GM21723 (cell line): ENCODE measurements around the gene SMIM29.
A peak's percentile ranks its signal among the peaks of the same experiment; 100 is the strongest.

Source experiments
- ATAC-seq: cut with Tn5 transposase; IDR thresholded peaks from one replicate; pipeline ENCODE4 v1.9.1; 2021; ENCODE audit warnings: mild to moderate bottlenecking, moderate library complexity; ENCODE audit not compliant: unreplicated experiment

The SMIM29 gene

DNA sequence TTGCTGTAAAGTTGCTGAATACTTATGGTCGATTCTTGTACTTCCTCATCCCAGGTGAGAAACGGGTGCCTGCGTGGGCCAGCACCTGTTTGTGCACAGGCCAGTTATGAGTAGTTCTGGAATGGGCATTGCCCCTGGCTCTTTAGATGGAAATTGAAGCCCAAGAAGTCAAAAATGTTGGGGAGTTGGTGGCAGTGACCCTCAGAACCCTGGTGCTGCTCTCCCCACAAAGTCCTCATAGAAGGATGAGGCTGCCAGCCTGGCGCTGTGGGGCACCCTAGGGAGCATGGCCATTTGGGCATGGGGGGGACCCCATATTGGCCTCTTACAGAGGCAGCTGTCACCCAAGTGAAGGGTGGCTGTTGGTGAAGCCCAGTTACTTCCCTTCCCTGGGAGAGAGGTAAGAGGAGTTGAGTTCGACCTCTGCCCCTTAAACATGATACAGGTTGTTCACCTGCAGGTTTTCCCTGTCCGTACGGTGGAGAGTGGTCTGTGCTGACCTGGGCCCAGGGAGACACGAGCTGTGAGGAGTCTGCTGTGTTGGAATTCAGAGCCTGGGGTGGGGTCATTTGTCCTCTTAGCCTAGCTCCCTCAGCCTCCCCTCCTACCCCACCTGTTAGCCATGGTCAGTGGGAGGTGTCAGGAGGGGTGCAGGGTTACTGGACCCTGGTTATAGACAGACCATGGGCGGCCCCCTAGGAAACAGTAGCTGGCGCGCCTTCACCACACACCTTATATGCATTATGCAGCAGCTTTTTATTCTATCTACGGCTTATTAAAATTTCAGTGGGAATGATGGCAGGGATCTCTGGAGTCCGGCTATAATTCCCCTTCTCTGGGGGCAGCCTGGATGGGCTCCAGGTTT is 7.2 kb downstream of the SMIM29 start:
- no peak for ATAC-seq

DNA sequence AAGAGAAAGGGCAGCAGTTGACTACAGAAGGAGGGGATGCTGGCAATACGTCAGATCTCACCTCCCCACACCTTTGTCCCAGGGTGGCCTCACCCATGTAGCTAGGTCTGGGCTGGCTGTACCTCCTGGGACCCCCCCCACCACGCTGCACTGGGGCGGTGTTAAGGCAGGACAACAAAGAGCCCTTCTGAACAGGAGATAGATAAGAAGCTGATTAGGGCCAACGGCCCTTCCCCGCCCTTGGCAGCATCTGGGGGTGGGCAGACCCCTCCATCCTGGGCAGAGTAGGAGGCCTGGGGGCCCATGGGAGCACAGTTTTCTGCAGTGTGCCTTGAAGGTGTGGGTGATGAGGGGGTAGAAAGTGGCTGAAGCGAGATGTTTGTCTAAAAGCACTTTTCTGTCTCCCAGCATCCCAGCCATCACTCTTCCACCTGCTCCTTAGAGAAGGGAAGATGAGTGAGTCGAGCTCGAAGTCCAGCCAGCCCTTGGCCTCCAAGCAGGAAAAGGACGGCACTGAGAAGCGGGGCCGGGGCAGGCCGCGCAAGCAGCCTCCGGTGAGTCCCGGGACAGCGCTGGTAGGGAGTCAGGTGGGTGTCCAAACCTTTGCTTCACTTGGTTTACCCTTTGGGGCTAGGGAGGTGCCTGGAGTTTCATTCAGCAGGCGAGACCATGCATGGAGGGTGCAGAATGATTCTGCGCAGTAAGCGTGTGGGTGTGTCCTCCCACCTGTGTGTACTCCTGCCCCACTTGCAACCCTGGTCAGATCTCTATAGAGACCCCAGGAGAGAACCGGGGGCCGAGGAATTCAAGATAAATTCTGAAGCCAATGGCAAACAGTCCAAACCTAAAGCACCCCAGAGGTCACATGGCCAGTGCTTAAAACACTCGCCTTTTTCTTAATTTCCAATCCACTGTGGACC is 8.2 kb downstream of the SMIM29 start:
- ATAC-seq, result no peak

DNA sequence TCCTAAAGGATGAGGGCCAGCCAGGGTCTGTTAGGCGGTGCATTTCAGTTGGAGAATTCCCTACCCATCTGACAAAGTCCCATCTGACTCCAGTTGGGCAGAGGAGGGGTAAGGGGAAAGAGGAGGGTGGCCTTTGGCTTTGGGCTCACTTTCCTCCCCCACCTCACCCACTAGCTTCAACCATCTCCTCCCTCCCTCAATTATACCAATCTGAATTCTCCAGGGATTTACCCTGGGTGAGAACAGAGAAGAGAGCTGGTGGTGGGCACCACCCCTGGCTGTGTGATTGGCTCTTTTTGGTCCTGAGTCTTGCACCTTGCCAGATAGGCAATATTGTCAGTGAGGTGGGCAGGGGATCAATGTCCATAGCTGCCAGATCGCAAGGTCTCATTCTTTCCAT is 8.9 kb downstream of the SMIM29 start:
- no peak for ATAC-seq

DNA sequence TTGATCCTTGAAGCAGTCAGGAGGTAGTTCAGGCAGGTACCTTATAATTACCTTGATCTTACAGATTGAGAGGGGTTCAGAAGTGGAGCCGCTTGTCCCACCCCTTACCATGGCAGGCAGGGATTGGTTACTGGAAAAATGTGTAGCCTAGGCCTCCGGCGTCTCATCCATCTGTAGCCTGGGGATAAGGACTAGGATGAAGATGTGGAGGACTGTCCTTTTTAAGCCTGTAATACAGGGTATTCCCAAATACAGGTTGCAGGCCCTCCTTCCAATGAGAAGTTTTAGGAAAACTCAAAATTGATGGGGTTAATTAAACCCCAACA is 9.3 kb downstream of the SMIM29 start:
- ATAC-seq, result no peak

DNA sequence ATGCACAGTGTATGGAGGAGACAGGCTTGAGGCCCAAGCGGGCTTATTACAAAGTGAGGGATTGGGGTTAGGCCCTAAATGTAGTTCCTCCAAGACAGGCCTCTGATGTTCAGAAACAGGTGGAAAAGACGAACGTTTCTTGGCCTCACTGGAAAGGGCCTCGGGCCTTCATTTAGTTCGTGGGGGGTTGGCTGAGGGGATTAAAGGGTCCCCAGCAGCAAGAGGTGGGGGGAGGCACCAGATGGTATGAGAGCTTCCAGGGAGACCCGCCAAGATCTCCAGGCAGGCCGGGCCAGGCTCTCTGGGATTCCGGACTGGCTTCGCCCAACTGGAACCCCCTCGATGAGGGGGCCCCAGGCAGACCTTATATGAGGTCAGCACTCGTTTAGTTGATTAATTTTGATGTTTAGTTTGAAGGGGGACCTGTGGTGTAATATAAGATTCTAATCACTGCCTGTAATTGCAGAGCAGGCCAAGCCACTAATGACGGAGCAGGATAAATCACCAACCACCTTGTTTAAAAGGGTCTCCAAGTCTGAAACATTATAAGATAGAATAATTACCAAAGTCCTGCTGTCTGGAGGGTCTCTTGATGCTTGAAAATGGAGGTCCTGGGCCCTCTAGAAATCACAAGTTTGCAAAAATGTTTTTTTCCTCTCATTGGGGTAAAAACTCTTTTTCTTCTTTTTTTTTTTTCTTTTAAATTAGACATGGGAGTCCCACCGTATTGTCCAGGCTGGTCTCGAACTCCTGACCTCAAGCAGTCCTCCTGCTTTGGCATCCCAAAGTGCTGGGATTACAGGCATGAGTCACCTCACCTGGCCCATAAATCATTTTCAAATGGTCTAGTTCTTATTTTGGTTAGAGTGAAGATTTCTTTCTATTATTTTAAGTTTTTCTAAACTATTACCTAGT is 10.0 kb downstream of the SMIM29 start:
- no peak for ATAC-seq

DNA sequence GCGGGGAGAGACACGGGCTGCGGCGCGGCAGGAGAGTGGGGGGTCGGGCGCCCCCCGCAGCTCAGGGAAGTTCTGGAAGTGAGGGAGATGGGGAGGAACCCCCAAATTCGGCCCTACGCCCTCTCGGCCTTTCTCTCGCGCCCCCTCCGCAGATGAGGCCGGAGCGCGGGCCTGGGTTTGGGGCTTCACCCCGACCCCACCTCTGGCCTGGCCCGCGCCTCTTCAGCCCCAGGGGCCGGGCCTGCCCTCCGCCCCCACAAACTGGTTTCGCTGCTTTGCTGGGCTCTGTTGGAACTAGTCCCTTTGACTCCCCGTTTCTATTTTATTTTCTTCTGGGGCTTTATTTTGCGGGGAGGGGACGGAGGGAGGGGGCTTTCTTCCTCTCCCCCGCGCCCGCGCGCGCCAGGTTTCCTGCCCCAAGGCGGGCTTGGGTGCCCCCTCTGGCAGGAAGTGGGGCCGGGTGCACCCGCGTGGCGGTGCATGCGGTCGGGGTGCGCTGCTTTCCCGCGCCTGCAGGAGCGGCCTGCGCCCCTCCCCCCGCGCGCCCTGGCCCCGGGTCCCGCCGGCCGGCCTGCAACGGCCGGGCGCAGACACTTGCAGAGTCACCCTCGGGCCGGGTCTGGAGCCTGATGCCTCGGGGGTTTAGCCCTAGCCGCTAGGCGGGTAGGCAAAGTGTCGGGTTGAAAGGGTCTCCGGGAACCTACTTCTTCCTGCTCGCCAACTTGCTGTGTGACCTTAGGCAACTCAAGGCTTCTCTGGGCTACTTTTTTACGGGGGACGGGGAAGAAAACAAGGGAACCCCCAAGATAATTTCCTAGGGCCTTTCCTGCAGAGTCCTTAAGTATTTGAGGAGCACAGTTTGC is 10.9 kb downstream of the SMIM29 start:
- no peak for ATAC-seq

DNA sequence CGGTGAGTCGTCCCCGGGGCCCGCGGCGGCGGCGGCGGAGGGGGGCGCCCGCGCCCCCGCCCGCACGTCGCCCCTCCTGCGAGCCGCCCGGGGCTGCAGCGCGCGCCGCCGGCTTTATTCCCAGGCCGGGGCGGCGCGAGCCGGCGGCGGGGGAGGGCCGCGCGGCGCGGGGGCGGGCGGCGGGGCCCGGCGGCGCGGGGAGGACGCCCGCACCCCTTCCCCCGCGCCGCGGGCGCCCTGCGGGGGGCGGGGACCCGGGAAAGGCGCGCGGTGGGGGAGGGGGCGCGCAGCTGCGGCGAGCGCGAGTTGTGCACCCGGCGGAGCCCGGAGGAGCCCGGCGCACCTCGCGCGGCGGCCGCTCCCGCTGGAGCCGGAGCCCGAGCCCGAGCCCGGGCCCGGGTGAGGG is 11.5 kb downstream of the SMIM29 start:
- no peak for ATAC-seq

DNA sequence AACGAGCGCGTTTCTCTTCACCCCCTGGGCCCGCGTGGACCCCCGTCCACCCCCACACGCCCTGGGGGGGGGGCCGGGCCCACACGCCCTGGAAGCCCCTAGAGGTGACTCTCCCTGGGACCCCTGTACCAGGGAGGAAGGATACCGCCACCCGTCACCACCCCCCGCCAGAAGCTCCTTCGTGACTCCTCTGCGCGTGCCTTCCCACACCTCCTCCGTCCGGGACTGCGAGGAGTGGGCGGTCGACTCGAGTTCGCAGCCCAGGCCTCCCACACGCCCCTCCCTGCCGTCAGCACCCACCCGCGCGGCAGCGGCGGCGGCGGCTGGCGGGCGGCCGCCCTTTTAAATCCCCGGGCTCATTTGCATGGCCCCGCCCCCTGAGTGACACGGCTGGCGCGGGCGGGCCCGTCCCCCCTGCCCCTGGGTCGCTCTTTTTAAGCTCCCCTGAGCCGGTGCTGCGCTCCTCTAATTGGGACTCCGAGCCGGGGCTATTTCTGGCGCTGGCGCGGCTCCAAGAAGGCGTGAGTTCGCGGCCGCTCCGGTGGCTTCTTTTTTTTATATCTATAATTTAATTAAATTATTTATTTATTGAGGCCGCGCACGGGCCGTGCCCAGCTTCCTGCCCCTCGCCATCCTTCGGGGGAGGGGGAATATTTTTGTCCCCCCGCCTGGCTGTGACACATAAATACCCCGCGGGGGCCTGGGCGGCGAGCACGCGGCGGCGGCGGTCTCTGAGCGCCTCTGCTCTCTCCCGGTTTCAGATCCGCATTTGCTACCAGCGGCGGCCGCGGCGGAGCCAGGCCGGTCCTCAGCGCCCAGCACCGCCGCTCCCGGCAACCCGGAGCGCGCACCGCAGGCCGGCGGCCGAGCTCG is 12.1 kb downstream of the SMIM29 start, which contains the start of gene HMGA1:
HMGA1 (plus strand) TSS at position 431 of the 873 bp plus-strand sequence. CDS start 3,908 bp downstream, outside the sequence.
- ATAC-seq, result peak; percentile 63

DNA sequence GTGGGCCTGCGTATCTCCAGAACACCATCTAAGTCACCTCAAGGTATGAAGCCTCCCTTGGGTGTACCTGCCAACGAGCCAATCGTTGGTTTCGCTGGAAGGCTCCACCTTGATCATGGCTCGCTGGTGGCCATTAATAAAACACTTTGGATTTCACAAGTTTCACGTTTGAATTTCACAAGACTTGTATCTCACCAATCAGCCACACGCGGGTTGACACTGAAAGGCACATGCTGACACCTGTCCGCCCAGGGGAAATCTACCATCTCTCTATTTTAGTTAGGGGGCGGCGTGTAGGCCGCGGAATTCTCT is 12.7 kb downstream of the SMIM29 start:
- peak; percentile 4 for ATAC-seq

DNA sequence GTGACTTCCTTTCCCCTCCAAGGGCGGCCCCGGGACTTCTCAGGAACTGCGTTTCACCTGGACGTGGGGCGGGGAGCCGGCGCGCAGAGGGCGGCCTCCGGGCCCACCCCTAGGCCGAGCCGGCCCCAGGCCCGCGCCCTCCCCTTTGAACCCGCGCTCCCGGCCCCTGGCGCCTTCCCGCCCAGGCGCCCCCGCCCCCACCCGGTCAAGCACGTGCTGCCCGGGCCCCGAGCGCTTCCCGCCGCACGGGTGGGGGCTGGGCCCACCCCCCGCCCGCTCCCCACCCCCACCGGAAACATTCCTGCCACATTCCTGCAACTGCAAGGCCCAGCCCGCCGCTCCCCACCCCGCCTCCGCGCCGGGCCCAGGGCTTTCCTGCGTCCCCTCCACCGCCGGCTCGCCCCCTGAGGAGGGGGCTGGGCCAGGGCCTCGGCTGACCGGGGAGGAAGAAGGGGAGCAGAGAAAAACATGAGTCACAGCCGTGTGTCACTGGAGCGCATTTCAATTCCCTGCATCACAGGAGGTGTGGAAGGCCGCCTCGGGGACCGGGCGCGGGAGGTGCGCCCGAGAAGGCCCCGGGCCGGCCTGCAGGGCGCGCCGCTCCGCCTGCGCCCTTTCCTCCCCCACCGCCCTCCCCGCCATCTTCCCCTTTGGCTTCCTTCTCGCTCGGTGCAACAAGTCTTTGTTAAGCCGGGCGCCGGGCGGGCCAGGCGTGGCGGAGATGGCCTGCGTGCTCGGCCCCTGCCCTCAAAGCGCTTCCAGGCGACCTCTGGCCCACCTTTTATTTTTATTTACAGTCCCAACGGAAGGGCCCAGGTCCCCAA is 13.3 kb downstream of the SMIM29 start:
- ATAC-seq, result no peak

DNA sequence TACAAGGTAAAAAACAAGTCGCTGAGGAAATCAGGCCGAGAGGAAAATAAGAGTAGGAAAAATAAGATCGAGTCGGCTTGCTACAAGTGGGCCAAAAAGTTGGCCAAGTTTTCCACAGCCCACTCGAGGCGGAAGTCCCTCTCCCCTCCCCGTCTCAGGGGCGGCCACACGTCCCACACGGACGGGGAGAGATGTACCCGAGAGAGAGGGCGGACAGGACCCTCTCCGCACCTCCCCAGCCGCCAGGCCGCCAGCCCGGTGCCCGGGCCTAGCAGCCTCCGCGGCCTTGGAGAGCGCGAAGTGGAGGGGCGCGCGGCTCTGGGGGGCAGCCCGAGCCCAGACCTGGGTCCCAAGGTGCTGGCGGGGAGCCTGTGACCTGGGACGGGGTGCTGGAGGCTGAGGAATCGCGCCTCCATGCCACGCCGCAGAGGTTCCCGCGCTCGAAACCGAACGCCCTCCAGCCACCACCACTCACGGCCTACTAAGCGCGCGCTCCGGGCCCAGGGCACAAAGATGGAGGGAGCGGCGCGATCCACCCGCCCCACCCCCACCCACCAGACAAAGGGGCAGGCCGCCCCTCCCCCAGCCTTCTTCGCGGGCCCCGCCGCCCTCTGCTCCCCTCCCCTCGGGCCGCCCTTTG is 14.0 kb downstream of the SMIM29 start:
- ATAC-seq, result no peak

DNA sequence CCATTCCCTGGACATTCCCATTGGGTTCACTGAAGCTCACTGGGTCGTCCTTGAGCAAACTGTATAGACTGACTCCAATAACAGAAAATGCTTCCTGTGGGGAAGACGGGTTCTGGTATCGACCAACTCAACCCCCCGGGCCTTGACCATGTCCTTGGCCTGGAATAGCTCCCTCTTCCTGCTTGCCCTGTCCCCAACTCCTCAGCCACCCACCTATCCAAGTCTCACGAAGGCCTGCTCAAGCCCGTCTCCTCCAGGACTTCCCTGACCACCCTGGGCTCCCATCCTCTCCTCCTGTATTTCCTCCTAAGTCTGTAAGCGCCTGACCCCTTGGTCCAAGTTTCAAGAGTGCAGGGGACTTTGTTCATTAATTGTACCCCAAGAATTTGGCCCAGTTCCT is 14.9 kb downstream of the SMIM29 start:
- ATAC-seq, result no peak

DNA sequence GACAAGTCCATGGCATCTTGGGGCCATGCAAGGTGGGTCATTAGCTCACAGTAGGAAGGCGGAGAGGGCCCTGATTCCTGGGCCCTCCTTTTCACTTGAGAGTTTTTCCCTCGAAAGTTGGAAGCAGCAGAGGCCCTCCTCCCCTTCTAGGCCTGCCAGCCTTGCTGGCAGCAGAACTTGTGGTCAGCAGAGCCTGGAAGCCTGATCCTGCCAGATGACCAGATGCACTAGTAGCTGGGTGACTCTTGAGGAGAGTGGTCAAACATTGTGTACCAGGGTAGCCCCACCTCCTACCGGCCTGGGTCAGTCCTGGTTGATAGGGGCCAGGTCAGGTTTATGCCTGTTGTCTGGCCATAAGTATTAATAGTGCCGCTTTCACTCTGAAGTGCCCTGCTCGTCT is 15.9 kb downstream of the SMIM29 start:
- ATAC-seq, result no peak

DNA sequence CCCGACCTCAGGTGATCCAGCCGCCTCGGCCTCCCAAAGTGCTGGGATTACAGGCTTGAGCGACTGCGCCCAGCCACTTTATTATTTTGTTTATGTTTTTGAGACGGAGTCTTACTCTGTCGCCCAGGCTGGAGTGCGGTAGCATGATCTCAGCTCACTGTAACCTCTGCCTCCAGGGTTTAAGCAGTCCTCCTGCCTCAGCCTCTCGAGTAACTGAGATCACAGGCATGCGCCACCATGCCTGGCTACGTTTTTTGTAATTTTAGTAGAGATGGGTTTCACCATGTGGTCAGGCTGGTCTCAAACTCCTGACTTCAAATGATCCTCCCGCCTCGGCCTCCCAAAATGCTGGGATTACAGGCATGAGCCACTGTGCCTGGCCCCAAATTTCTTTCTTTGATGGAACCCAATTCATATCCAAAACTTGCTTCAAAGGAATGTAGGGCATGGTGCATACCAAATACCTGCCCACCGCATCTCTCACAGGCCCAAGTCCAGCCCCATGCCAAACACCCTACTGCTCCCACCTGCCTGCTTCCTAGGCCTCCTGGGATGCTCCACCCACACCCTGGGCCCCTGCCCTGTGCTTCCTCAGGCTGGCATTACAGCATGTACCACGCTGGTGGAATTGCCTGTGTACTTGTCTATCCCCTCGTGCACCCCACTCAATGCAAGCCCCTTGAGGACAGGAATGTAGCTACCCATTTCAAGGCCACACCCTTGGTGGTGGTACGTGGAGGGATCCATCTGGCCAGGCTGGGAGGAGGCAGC is 17.1 kb downstream of the SMIM29 start:
- ATAC-seq, result no peak

DNA sequence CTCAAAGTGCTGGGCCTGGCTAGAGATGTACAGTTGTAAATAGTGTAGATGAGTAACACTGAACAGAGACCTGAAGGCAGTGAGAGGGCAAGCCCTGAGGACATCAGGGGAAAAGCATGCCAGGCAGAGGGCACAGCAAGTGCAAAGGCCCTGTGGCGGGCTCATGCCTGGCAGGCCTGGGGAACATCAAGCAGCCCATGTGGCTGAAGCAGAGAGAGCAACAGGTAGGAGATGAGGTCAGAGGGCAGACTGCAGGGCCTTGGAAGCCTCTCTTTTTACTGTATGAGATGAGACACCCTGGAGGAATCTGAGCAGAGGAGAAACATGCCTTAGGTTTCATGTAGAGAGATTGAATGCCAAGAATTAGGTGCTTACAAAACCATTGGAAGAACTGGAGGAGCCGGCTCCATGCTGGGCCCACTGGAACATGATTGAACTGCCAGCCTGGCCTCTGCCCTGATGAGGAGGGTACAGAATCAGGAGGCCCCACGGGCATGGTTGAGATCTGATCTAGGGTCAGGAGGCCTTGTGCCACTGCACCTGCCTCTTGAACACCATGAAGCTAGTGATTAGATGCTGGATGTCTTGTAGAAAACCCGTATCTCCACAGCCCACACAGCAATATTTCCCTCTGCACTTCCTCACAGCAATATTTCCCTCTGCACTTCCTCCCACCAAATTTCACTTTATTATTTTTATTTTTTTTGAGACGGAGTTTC is 18.0 kb downstream of the SMIM29 start:
- no peak for ATAC-seq

DNA sequence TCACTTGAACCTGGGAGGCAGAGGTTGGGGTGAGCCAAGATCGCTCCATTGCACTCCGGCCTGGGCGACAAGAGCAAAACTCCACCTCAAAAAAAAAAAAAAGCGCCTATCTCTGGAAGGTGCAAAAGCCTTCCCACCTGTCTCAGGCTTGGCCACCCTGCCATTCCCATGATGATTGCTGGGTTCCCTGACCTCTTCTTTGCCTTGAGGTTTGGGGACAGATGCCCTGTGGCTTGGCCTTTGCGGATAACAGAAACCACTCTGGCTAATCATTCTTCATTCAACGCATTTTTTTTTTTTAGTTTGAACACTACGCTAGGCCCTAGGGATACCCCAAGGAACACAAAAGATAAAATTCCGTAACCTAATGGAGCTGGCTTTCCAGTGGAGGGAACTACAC is 18.9 kb downstream of the SMIM29 start:
- ATAC-seq, result no peak
